Hepatocyte (in vitro differentiated cells): ENCODE results near the gene COP1.

Source experiments
- EZH2 ChIP-seq: fragments of 200-600 bp; sonication (generic); IDR thresholded peaks from 2 replicates; pipeline ENCODE4 v1.6.1; 2016; ENCODE audit warnings: antibody characterized with exemption, mild to moderate bottlenecking, borderline replicate concordance
- TF ChIP-seq, protein P1 (sequence below): fragments of 200-600 bp; sonication (generic); IDR thresholded peaks from 2 replicates; pipeline ENCODE4 v1.5.1; 2016; ENCODE audit warnings: antibody characterized with exemption, mild to moderate bottlenecking; ENCODE audit not compliant: poor library complexity

DNA sequence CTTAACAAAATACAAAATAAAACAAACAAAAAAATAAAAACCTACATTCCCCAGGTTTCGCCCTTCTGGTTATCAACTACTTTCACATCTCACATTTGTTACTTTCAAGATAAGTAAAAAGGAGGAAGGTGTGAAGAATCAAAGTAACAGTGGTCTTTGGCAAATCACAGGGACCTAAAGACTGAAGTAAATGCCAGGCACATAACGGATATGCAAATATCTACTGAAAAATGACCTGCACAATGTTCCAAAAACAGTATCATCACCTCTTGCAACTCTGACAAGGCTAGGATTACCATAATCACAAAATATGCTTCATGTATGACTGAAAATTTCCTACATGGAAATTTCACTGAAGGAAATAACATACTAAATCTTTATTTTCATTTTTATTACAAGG, 29.3 kb downstream of the COP1 start:
- TF ChIP-seq, protein P1, sequence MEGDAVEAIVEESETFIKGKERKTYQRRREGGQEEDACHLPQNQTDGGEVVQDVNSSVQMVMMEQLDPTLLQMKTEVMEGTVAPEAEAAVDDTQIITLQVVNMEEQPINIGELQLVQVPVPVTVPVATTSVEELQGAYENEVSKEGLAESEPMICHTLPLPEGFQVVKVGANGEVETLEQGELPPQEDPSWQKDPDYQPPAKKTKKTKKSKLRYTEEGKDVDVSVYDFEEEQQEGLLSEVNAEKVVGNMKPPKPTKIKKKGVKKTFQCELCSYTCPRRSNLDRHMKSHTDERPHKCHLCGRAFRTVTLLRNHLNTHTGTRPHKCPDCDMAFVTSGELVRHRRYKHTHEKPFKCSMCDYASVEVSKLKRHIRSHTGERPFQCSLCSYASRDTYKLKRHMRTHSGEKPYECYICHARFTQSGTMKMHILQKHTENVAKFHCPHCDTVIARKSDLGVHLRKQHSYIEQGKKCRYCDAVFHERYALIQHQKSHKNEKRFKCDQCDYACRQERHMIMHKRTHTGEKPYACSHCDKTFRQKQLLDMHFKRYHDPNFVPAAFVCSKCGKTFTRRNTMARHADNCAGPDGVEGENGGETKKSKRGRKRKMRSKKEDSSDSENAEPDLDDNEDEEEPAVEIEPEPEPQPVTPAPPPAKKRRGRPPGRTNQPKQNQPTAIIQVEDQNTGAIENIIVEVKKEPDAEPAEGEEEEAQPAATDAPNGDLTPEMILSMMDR: no peak
- no peak for TF ChIP-seq EZH2
